Right cardiac atrium (tissue), 5 donors: Measurements from ENCODE around the gene PARG. TPM values are rescaled to one million over a fixed set of nuclear protein-coding genes. Genes with fewer than 3 reads are reported as not detected.
A peak's percentile ranks its signal among the peaks of the same experiment; 100 is the strongest.
"Not testable (repeated sequence)": the region's sequence is repeated elsewhere in the genome, so short reads cannot be mapped to it uniquely, and the experiment has no call there.

Experiments used
- ATAC-seq, 2 donors: fragments of 200-7000 bp; cut with Tn5 transposase; one replicate each; pipeline versions ENCODE4 v1.8.0 to v1.9.1; 2020; ENCODE audit warnings: moderate library complexity in 2 of 2, mild to moderate bottlenecking in 1 of 2
- DNase-seq, 3 donors: peaks; one replicate each; pipeline ENCODE4 v3.0.0-alpha.2; 2020
- H3K27ac ChIP-seq: one replicate; pipeline ENCODE4 v1.5.1; 2013; ENCODE audit warnings: mild to moderate bottlenecking, low read length, control low read depth, moderate library complexity
- H3K27me3 ChIP-seq: one replicate; pipeline ENCODE4 v1.6.1; 2013; ENCODE audit not compliant: control insufficient read depth, insufficient read depth
- H3K4me1 ChIP-seq: one replicate; pipeline ENCODE4 v1.6.1; 2013; ENCODE audit warnings: low read length; ENCODE audit not compliant: control insufficient read depth, insufficient read depth
- H3K4me3 ChIP-seq: one replicate; pipeline ENCODE4 v1.5.1; 2013; ENCODE audit warnings: low read length, control low read depth
- H3K9me3 ChIP-seq: one replicate; pipeline ENCODE4 v1.6.1; 2013; ENCODE audit warnings: low read length; ENCODE audit not compliant: control insufficient read depth
- WGBS: extraction: QIAGEN DNeasy Blood & Tissue Kit; methylation state at CpG from one replicate; pipeline ENCODE4 v1.1.7; 2013; 5-methylcytosine and 5-hydroxymethylcytosine counted together
- intact Hi-C, 4 donors: fragments of 100-400 bp; cut with DNase I; formaldehyde crosslinking; loops; one replicate each; pipeline versions ENCODE4 v1.11.0 to v1.14.0; 2022 to 2023
- long read RNA-seq, 4 donors: library from polyadenylated mRNA; unstranded; transcript quantifications; one replicate each; pipeline ENCODE4 v2.0.0, GENCODE V29; 2020 to 2021
- polyA plus RNA-seq: library from polyadenylated mRNA; stranded (reverse); fragments of 200-250 nt; gene quantifications from one replicate; pipeline ENCODE4 v1.2.3, GENCODE V29; 2013
- total RNA-seq, 4 donors: library from RNA; stranded (reverse); fragmentation: NEBNext Ultra II Directional; extraction: Animal tissue kit (Norgen Biotek cat#: 25700); gene quantifications; one replicate each; pipeline ENCODE4 v1.2.1, GENCODE V29; 2021
- donor health status: healthy with polysubstance abuse.
- donor health status: DM: no; HTN: yes; CAD: no.
- donor health status: DM: no; HTN: no; CAD: no.
- donor health status: DM: no; HTN: yes; CAD: no; lungs with severe emphysema.
- donor health status: DM: yes; HTN: yes; CAD: no.

PARG gene
- total RNA-seq: 10 to 100 TPM; 22.9 to 26.2 (median 25.5) TPM
- 6.7 TPM for polyA plus RNA-seq
- long read RNA-seq, donor 1, partial matches to known transcripts: 3 of 31 reads
- long read RNA-seq, donor 1, other reads (novel, unspliced or antisense): 28 of 31 reads
- long read RNA-seq, donor 2, partial matches to known transcripts: 1 of 18 reads
- long read RNA-seq, donor 2, other reads (novel, unspliced or antisense): 17 of 18 reads
- long read RNA-seq, donor 3, partial matches to known transcripts: 7 of 99 reads
- long read RNA-seq, donor 3, other reads (novel, unspliced or antisense): 92 of 99 reads
- long read RNA-seq, donor 4, partial matches to known transcripts: 0 of 13 reads
- long read RNA-seq, donor 4, other reads (novel, unspliced or antisense): 13 of 13 reads

- under 1% methylated on average over 81 of the region's 81 CpGs for WGBS
- intact Hi-C loops, H3K9me3 ChIP-seq, H3K4me1 ChIP-seq, H3K27me3 ChIP-seq: not testable (repeated sequence)
- H3K27ac ChIP-seq: peak within 1 kb of the TSS; percentile 74
- peak within 1 kb of the TSS; percentile 69 for H3K4me3 ChIP-seq
- DNase-seq (peak; percentile 83 to 93 (median 91)), ATAC-seq (peak; percentile 96 to 97)
These were observed at the start of gene PARG, which contains the start of gene TIMM23B for GRCh38 chr10:49941447-49942338. TSS of gene PARG (minus strand) at chr10:49942027. CDS start at chr10:49941725, 302 bp downstream. TSS of gene TIMM23B (plus strand) at chr10:49942053. CDS start at chr10:49942195, 142 bp downstream.

DNA sequence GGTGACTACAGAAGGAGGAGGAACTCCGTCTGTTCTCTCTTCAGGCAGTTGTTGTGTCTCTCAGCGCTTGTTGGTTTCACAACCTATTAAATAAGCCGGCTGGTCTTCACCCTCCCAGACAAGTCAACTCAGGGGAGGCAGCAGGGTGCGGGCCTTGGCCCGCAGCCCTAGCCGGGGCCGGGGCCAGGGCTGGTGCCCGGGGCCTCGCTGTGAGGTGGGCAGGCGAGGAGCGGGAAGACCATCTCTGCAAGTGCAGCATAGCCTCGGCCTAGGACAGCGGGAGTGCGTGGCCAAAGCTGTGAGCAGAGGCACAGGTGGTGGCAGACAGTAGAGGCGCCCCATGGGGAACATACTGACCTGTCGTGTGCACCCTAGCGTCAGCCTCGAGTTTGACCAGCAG is 46.5 kb upstream of the PARG start, which contains the start of gene AGAP6:
Gene AGAP6, plus strand, starts transcription at position 31 of the 400 bp plus-strand sequence. Its CDS starts 310 bp downstream, at position 341.
- intact Hi-C loops, H3K4me1 ChIP-seq, ATAC-seq, H3K27ac ChIP-seq, DNase-seq, H3K4me3 ChIP-seq, H3K27me3 ChIP-seq, H3K9me3 ChIP-seq: not testable (repeated sequence)
- WGBS: 93% methylated on average over 15 of the region's 18 CpGs

DNA sequence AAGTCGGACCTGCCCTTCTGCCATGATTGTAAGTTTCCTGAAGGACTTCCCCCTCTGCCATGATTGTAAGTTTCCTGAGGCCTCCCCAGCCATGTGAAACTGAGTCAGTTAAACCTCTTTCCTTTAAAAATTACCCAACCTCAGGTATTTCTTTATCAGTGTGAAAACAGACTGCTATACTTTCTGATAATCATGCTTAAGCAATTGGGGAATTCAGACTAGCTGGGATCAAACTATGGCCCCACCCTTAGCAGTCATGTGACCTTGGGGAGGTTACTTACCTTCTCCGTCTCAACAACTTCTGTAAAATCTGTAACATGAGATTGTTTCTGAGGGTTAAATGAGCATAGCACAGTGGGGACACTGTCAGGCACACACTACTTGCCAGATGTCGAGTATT is 45.4 kb upstream of the PARG start:
- DNase-seq, ATAC-seq, H3K27me3 ChIP-seq, H3K4me3 ChIP-seq, H3K9me3 ChIP-seq, H3K27ac ChIP-seq, H3K4me1 ChIP-seq, intact Hi-C loops: not testable (repeated sequence)
- 81% methylated on average over 3 of the region's 3 CpGs for WGBS

DNA sequence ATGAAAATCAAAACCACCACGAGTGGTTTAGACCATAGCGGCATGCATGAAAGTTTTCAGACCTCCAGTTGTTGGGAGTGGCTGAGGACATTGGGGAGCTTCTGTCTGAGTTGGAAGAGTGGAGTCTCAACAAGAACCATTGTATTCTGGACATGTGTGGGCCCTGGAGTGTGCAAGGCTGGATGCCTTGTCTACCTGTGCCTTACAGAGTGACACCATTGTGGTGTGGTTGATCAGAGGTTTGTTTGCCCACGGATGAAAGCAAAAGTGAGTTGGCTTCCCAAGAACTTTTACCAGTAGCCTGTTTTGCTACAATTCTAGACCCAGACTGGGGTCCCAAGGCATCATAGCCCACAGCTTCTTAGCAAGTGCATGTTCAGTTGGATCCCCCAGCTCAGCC is 35.9 kb upstream of the PARG start:
- DNase-seq, H3K9me3 ChIP-seq, ATAC-seq, H3K27ac ChIP-seq, H3K4me3 ChIP-seq, intact Hi-C loops, H3K4me1 ChIP-seq, H3K27me3 ChIP-seq: not testable (repeated sequence)
- WGBS: 97% methylated on average over 3 of the region's 3 CpGs

DNA sequence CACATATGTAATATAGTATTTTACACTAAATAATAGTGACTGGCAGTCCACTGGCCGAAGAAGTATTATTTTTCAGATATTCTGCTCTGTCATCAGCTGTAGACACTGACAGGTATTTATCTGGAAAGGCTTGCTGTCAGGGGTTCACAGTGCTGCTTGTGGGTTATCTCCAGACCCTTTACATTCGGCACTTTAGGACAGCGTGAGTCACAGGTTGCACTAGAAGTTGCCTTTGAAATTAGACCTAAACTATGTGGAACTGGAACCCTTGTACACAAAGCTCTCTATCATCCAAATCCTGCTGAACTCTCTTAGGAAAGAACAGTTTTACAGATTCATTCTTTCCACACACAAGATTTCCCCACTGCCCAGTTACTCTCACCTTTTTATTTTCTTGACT is 30.3 kb upstream of the PARG start:
- H3K4me3 ChIP-seq, H3K4me1 ChIP-seq, H3K27ac ChIP-seq, intact Hi-C loops, H3K9me3 ChIP-seq, ATAC-seq, DNase-seq, H3K27me3 ChIP-seq: not testable (repeated sequence)
- 36% methylated on average over 3 of the region's 3 CpGs for WGBS

- ATAC-seq, DNase-seq, H3K4me3 ChIP-seq, H3K9me3 ChIP-seq, intact Hi-C loops, H3K4me1 ChIP-seq, H3K27me3 ChIP-seq, H3K27ac ChIP-seq: not testable (repeated sequence)
- WGBS: 48% methylated on average over 2 of the region's 2 CpGs
These were observed 29.6 kb upstream of the PARG start for GRCh38 chr10:49971466-49971865.

- intact Hi-C loops, ATAC-seq: not testable (repeated sequence)
These were observed 28.6 kb upstream of the PARG start for GRCh38 chr10:49970331-49970857.

GRCh38 chr10:49953122-49953521 is 11.3 kb upstream of the PARG start:
- ATAC-seq, H3K4me1 ChIP-seq, intact Hi-C loops, H3K4me3 ChIP-seq, H3K27ac ChIP-seq, DNase-seq, H3K27me3 ChIP-seq, H3K9me3 ChIP-seq: not testable (repeated sequence)
- 63% methylated on average over 3 of the region's 3 CpGs for WGBS

More at GRCh38 chr10:49970331-49970857, 28.6 kb upstream of the PARG start:
- 97% methylated on average over 37 of the region's 37 CpGs for WGBS
- peak in 2 of 3 donors; percentile 27 to 51 for DNase-seq
- H3K4me3 ChIP-seq, H3K4me1 ChIP-seq, H3K27me3 ChIP-seq, H3K9me3 ChIP-seq, H3K27ac ChIP-seq: not testable (repeated sequence)

DNA sequence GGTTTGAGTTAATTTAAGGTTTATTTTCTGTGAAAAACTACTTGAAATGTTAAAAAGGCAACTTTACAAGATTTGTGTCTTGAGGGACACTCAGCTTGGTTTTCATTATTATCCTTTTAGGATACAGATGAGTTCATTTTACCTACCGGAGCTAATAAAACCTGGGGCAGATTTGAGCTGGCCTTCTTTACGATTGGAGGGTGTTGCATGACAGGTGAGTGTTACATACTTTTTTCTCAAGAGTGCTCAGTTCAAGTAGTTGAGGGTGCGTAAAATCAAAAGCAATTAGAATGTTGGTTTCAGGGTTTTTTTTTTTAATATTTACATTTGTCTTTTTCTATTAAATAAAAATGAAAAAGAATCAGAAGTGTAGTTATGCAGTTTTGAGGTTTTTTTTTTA is 10.2 kb upstream of the PARG start:
- H3K9me3 ChIP-seq, intact Hi-C loops, H3K4me3 ChIP-seq, H3K27me3 ChIP-seq, DNase-seq, H3K27ac ChIP-seq, ATAC-seq, H3K4me1 ChIP-seq: not testable (repeated sequence)
- 89% methylated on average over 3 of the region's 3 CpGs for WGBS

DNA sequence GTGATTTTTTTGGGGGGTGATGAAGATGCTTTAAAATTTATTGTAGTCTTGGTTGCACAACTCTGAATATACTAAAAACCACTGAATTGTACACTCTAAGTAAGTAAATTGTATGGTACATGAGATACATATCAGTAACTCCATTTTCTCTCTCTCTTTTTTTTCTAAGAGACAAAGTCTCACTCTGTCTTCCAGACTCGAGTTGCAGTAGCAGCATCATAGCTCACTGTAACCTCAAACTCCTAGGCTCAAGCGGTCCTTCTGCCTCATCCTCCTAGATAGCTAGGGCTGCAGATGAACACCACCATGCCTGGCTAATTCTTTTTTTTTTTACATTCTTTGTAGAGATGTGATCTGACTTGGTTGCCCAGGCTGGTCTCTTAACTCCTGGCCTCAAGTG is 6.9 kb upstream of the PARG start:
- H3K27me3 ChIP-seq, ATAC-seq, H3K4me3 ChIP-seq, intact Hi-C loops, H3K4me1 ChIP-seq, H3K9me3 ChIP-seq, DNase-seq, H3K27ac ChIP-seq: not testable (repeated sequence)
- 95% methylated on average over 2 of the region's 2 CpGs for WGBS
